ENCODE data around the gene ATL1. TPM values are rescaled to one million over a fixed set of nuclear protein-coding genes. Genes with fewer than 3 reads are reported as not detected.

Gene ATL1
- total RNA-seq (10 to 100 TPM in 3 of 4 donors, 1 to 10 TPM in 1; 9.1 to 22.5 (median 11.3) TPM), polyA plus RNA-seq (1 to 10 TPM; 3.2 to 6.6 (median 6.5) TPM)

GRCh38 chr14:50559990-50560930, at the start of gene ATL1:
Gene ATL1, plus strand, starts transcription at chr14:50560145. Its CDS starts 121 bp downstream, at chr14:50560266.
- 0% methylated on average over 66 of the region's 66 CpGs for WGBS, 2 donors

DNA sequence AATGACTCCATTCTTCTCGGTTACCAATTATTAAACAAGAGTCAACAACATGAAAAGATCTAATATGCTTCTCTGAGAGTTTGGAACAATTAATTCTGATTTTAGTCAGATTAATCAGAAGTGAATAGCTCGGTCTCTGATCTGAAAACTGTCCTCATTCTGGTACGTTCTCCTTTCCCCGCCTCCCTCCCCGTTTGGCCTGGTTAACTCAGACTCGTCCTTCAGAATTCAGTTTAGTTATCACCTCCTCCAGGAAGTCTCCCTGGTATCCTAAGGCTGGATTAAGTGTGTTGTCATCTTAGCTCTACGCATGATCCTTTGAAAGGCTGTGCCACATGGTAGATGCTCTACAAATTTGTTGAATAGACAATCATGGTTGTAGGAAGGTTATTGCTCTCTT, 49.8 kb upstream of the ATL1 start:
- H3K27ac ChIP-seq, result no peak overlapping the region
- intact Hi-C loops (cut with DNase I), result no loop called here
- no peaks in the 10 kb centered on the region for H3K27me3 ChIP-seq
- peaks cover 0 to 18% (median 0%) of the 10 kb centered on the region in 4 donors for H3K4me1 ChIP-seq
- DNase-seq, result no peak
- no peaks in the 10 kb centered on the region for H3K36me3 ChIP-seq
- TF ChIP-seq CTCF (IDR thresholded peaks at IDR 0.05) (no peak), POLR2AphosphoS5 (IDR thresholded peaks at IDR 0.05) (no peak), POLR2A (IDR thresholded peaks at IDR 0.05) (no peak), EP300 (IDR thresholded peaks at IDR 0.05) (no peak)
- WGBS, 2 donors, result 93 to 95% methylated on average over 7 of the region's 7 CpGs
- H3K4me3 ChIP-seq, result no peak overlapping the region
- no peaks in the 10 kb centered on the region for H3K9me3 ChIP-seq

More at GRCh38 chr14:50559990-50560930, at the start of gene ATL1:
- Histone ChIP-seq H3K36me3 (no peaks in the 10 kb centered on the region), H3K4me3 (peak within 1 kb of the TSS; percentile 66 to 90 (median 76)), H3K27ac (peak within 1 kb of the TSS; percentile 88 to 97 (median 96)), H3K9me3 (no peaks in the 10 kb centered on the region), H3K4me1 (peaks cover 0 to 17% (median 11%) of the 10 kb centered on the region in 4 donors), H3K27me3 (no peaks in the 10 kb centered on the region)
- intact Hi-C loops (cut with DNase I), result loop anchor here (5.0 kb wide), 1 partner anchor 107 kb away; the partner anchor contains the start of gene SAV1
- DNase-seq, result peak; percentile 90
- TF ChIP-seq POLR2AphosphoS5 (IDR thresholded peaks at IDR 0.05) (peak in 3 of 4 donors; percentile 59 to 77 (median 63)), EP300 (IDR thresholded peaks at IDR 0.05) (no peak), CTCF (IDR thresholded peaks at IDR 0.05) (no peak), POLR2A (IDR thresholded peaks at IDR 0.05) (peak; percentile 18 to 50)

- TF ChIP-seq POLR2A (IDR thresholded peaks at IDR 0.05) (no peak), EP300 (IDR thresholded peaks at IDR 0.05) (no peak), CTCF (IDR thresholded peaks at IDR 0.05) (no peak), POLR2AphosphoS5 (IDR thresholded peaks at IDR 0.05) (no peak)
- H3K36me3 ChIP-seq, result no peaks in the 10 kb centered on the region
- intact Hi-C loops (cut with DNase I), result no loop called here
- H3K4me3 ChIP-seq, result no peak overlapping the region
- H3K4me1 ChIP-seq, result peaks cover 0 to 21% (median 6%) of the 10 kb centered on the region in 4 donors
- H3K9me3 ChIP-seq, result no peaks in the 10 kb centered on the region
- no peak overlapping the region for H3K27ac ChIP-seq
- 94 to 96% methylated on average over 4 of the region's 4 CpGs for WGBS, 2 donors
- no peaks in the 10 kb centered on the region for H3K27me3 ChIP-seq
- DNase-seq, result no peak
Measured at GRCh38 chr14:50512463-50512862, 47.5 kb upstream of the ATL1 start.

DNA sequence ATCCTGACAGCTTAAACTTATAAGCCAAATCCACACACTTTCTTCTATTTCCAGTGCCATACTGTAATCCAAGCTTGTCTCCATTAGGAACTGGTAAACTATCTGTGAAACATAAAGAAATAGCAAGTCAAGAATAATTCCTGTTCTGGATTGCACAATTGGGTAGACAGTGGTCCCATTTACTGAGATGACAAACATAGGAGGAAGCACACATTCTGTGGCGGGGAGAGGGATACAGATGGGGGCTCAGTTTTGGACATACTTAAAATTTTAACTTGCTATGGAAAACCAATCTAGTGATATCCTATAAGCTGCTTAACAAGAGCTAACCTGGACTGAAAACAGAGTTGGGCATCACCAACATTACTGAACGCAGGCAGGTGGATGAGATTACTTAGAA, 43.9 kb upstream of the ATL1 start:
- no peaks in the 10 kb centered on the region for H3K27me3 ChIP-seq
- no peak for DNase-seq
- no peaks in the 10 kb centered on the region for H3K36me3 ChIP-seq
- H3K27ac ChIP-seq, result no peak overlapping the region
- intact Hi-C loops (cut with DNase I), result no loop called here
- 90 to 95% methylated on average over 2 of the region's 2 CpGs for WGBS, 2 donors
- no peaks in the 10 kb centered on the region for H3K9me3 ChIP-seq
- no peak overlapping the region for H3K4me3 ChIP-seq
- TF ChIP-seq POLR2AphosphoS5 (IDR thresholded peaks at IDR 0.05), result no peak
- TF ChIP-seq POLR2A (IDR thresholded peaks at IDR 0.05), result no peak
- no peak for TF ChIP-seq CTCF (IDR thresholded peaks at IDR 0.05)
- TF ChIP-seq EP300 (IDR thresholded peaks at IDR 0.05), result no peak
- peaks cover 0 to 22% (median 13%) of the 10 kb centered on the region in 4 donors for H3K4me1 ChIP-seq

All from sigmoid colon (tissue), 7 donors.